Measurements from ENCODE around the gene CEP19.

Gene CEP19

DNA sequence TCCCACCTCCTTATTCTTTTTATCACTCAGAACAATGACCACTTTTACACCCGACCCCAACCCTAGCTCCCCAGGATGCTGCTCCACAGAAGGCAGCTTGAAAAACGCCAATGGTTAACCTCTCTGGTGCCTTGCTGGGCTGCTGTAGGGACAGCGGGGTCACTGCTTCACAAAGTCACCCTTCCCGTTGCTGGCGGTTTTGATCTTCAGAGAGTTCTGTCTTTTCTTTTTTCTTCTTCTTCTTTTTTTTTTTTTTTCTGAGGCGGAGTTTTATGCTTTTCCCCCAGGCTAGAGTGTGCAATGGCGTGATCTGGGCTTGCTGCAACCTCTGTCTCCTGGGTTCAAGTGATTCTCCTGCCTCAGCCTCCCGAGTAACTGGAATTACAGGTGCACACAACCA is 20.7 kb downstream of the CEP19 start:
- no peak overlapping the region for H3K4me3 ChIP-seq (ENCODE audit: low read length)
- TF ChIP-seq, protein P1, sequence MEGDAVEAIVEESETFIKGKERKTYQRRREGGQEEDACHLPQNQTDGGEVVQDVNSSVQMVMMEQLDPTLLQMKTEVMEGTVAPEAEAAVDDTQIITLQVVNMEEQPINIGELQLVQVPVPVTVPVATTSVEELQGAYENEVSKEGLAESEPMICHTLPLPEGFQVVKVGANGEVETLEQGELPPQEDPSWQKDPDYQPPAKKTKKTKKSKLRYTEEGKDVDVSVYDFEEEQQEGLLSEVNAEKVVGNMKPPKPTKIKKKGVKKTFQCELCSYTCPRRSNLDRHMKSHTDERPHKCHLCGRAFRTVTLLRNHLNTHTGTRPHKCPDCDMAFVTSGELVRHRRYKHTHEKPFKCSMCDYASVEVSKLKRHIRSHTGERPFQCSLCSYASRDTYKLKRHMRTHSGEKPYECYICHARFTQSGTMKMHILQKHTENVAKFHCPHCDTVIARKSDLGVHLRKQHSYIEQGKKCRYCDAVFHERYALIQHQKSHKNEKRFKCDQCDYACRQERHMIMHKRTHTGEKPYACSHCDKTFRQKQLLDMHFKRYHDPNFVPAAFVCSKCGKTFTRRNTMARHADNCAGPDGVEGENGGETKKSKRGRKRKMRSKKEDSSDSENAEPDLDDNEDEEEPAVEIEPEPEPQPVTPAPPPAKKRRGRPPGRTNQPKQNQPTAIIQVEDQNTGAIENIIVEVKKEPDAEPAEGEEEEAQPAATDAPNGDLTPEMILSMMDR (conservative IDR thresholded peaks at IDR 0.05; ENCODE audit: low read length), result no peak
- no peak for DNase-seq (ENCODE audit: low read depth)

DNA sequence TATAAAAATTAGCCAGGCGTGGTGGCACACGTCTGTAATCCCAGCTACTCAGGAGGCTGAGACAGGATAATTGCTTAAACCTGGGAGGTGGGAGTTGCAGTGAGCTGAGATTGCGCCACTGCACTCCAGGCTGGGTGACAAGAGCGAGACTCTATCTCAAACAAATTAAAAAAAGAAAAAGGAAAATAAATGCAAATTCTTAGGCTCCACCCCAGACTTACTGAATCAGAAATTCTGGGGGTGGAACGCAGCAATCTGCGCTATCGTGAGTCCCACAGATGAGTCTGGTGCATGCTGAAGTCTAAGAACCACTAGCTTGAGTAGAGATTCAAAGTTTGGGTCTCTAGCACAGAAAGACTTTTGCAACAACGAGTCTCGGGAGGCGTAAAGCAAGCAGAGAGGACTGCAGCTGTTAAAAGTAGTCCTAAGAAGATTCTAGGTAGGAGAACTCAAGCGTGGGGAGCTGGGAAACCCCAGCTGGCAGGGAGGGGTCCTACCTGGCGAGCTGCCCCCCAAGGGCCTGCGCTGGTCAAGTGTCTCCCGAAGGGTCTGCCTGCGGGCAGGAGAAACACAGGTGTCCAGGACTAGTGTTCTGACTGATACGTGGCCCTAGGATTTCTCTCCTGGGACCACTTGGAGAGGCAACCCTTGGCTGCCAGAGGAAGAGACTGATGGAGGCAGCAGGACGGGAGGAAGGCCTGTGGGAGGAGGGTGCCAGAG is 21.9 kb downstream of the CEP19 start:
- no peak overlapping the region for H3K4me3 ChIP-seq (ENCODE audit: low read length)
- DNase-seq (ENCODE audit: low read depth), result no peak
- TF ChIP-seq, protein P1 (conservative IDR thresholded peaks at IDR 0.05; ENCODE audit: low read length), result no peak

DNA sequence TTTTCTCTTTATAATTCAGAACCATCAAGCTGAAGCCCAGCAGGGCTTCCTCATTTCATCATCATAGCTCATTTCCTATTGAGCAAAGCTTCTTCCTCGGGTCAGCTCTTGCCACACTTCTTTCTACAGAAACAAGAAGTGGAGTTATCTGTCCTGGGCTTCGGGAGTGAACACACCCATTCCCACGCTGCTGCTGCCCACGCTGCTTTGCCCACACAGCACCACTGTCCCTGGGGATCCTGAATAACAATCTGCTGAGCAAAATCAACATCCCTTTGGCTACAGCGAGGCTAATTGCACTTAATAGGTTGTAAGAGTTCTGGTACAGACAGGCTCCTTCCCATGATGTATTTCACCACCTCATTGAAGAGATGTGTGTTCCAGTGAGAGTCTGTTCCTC is 23.7 kb downstream of the CEP19 start:
- TF ChIP-seq, protein P1 (conservative IDR thresholded peaks at IDR 0.05; ENCODE audit: low read length), result no peak
- H3K4me3 ChIP-seq (ENCODE audit: low read length), result no peak overlapping the region
- DNase-seq (ENCODE audit: low read depth), result peak; percentile 83

DNA sequence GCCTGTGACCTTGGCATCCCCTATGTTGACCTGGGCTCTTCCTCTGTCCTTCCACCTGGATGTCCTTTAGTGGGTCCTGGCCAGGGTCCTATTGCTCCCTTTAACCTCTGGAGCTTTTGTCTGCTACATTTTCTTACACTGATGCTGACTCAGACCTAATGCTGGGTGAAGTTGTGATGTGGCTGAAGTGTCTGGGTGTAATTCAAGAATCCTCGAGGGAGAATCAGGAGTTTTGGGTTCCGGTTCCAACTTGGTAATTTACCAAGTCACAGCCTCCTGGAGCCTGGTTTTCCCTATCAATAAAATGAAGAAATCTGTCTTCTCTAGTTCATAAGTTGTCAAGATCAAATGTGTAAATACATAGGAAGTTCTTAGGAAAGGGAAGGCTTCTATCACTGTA is 25.6 kb downstream of the CEP19 start:
- DNase-seq (ENCODE audit: low read depth), result no peak

DNA sequence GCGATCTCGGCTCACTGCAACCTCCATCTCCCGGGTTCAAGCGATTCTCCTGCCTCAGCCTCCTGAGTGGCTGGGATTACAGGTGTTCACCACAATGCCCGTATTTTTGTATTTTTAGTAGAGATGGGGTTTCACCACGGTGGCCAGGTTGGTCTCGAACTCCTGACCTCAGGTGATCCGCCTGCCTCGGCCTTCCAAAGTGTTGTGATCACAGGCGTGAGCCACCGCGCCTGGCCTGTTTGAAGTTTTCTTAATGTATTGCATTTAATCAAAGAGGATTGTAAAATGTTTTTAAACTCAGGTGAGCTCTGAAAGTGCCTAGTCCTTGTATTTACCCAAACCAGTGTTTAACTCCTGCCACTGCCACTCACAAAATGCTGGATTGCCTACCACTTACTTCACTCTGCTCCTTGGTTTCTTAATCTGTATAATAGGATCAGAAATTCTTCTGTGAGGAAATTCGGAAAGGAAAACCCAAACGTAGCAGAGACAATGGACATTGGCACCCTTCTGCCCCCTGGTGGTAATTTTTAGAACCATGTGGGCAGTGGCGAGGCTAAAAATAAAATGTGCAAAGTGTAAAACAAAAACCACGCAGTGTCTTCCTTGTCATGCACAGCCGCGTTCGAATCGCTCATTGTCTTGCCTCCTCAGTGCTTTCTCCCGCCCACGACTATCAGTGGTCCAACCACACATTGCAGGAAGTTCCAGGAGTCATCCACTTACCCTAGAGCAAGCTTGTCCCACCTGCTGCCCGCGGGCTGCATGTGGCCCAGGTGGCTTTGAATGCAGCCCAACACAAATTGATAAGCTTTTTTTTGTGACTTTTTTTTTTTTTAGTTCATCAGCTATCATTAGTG is 27.3 kb downstream of the CEP19 start:
- TF ChIP-seq, protein P1 (conservative IDR thresholded peaks at IDR 0.05; ENCODE audit: low read length), result peak; percentile 87
- no peak overlapping the region for H3K4me3 ChIP-seq (ENCODE audit: low read length)
- DNase-seq (ENCODE audit: low read depth), result peak; percentile 40

More for the DNA sequence above, 25.6 kb downstream of the CEP19 start:
- H3K4me3 ChIP-seq (ENCODE audit: low read length), result no peak overlapping the region
- TF ChIP-seq, protein P1 (conservative IDR thresholded peaks at IDR 0.05; ENCODE audit: low read length), result no peak

DNA sequence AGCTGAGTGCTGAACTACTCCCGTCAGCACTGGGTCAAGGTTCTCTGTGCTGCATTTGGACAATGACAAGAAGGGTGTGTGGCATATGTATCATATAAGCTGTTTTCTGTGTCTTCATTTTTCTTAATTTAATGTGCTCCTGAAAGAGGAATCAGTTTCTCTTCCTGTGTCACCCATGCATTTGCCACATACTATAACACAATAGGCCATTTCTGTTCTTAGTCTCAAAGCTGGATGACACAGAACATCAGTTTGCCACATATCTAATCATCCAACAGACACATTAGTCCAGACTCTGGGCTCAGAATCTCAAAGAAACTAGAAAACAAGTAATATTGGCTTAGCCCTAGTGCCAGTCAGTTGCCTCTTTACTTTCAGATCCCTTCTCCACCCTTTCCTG is 34.1 kb downstream of the CEP19 start:
- H3K4me3 ChIP-seq (ENCODE audit: low read length), result no peak overlapping the region
- DNase-seq (ENCODE audit: low read depth), result no peak
- TF ChIP-seq, protein P1 (conservative IDR thresholded peaks at IDR 0.05; ENCODE audit: low read length), result no peak
